NCI-H2081 treated with DMSO at 0.1 percent for 48 hours (cell line): ENCODE measurements around the gene TRMT2B.
A peak's percentile ranks its signal among the peaks of the same experiment; 100 is the strongest.
"Not testable (repeated sequence)": the region's sequence is repeated elsewhere in the genome, so short reads cannot be mapped to it uniquely, and the experiment has no call there.

Experiments
- DNase-seq: peaks from one replicate; lab custom pipeline; 2025; lab: John Stamatoyannopoulos, UW

TRMT2B gene

DNA sequence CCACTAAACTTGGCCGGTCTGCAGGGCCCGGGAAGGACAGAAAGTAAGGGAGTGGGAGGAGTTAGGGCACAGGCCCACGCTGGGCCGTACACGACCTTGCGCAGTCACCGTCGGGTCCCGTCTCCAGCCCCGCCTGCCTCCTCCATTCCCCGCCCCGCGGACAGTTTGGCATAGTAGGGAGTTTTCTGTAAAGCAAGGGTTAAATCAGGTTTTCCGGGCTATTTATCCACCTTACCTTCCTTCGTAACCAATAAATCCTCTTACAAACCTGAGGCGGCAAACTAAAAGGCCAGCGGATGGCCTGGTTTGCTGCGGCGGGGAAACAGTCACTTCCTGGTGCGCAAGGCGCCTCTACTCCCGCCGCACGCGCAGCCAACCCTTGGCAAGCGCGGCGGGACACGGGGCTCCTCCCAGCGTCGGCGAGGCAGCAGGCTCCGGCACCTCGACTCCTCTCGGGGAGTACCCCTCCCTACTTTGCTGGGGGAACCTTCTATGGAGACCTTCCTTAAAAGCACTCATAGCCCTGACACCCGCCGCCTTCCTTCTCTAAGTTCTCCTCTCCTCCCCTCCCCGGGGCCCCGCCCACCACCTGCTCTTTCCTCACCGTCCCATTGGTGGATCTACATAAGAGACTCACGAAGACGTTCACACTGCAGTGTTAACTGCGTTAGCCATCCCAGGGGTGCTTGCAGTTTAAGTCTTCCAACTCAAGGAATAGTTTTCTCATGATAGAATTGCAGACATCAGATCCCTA is at the start of gene TRMT2B:
Gene TRMT2B (minus strand): TSS at position 563 of the 754 bp plus-strand sequence. CDS start 9,822 bp downstream, outside the sequence.
- DNase-seq: no peak

DNA sequence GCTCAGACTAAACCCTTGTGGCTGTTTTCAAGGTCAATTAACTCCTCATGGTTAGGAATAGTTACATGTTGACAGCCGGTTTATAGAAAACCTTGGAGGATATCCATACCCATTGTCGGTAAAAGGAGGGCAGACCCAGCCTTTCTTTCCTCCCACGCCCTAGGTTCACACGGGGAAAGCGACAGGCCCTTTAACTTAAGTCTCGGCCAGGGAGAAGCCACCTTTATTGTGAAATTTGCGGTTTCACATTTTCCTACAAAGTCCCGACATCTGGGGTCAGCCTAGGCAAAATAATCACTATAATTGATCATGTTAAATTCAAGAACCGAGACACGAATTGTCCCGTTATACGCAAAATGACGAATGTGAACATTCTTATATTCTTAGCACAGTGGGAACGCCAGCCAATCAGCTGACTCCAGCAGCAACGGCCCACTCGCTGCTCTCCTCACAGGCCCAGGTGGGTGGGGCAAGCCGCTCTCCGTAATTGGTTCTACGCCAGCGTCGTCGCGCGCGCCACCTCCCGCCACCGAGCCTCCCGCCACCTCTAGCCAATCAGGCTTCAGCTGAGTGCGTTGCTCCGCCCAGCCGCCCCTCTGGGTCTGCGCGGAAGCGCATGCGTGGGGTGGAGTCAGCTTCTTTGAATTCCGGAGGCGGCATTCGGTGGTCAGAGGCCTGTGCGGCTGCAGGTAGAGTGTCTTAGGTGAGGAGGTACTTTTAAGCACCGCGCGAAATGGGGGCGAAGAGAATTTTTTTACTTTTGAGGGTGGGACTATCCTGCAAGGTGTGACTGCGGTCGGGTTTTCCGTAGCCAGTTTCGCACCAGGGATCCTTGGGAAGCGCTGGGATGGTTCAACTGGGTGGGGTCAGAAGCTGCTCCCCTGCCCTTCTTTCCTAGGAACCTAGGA is 45.9 kb upstream of the TRMT2B start, which contains the start of gene CENPI:
Gene CENPI (plus strand): TSS at position 659 of the 908 bp plus-strand sequence. CDS start 2,867 bp downstream, outside the sequence.
- peak; percentile 69 for DNase-seq

DNA sequence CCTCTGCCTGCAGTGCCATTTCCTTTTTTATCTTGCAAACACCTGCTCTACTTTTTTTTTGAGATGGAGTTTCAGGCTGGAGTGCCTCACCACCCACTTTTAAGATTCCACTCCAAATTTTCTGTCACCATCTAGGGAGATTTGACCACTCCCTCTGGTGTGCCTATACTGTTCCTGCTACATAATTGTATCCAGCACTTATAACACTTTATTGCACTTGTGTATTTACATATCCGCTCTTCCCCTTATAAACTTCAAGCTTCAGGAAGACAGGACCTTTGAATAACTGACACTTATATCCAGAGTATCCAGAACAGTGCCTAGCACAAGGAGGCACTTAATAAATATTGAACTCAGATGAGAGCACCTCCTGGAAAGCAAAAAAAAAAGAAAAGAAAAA is 39.9 kb upstream of the TRMT2B start:
- DNase-seq: no peak

- DNase-seq: no peak
Observed at GRCh38 chrX:101081231-101081630, 29.3 kb upstream of the TRMT2B start.

DNA sequence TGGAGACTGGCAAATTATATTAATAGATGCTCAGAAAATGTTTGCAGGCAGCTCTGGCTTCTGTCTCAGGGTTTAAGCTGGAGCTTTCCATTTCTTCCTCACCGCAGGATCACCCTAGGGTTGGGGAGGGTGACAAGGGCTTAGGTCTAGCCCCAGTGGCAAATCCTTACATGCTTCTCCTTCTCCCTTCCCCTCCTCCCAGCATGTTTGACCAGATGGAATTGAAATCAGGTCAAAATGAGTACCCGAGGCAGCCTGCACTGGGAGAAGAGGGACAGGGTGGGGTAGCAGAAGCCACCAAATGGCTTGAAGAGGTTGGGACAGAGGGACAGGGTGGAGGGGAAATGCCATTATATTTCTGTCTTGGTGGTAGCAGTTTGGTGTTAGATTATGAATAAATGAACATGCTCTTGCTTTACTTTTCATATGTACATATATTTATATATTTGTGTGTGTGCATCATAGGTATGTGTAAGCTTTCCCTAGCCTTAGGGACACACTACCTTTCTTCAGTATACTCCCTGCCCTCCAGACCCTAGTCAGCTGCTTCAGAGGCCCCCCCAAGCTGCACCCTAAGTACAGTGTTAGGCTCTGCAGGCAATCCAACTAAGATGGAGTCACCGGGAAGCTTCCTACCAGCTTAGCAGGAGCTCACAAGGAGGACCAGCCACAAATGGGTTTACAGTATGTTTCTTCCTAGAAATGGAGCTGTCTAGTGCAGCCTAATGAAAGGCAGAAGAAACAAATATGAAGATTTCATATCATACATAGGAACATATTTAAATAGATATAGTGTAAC is 28.6 kb upstream of the TRMT2B start:
- no peak for DNase-seq

- DNase-seq: no peak
Observed at GRCh38 chrX:101079736-101080270, 27.9 kb upstream of the TRMT2B start.

GRCh38 chrX:101078716-101079598 is 27.0 kb upstream of the TRMT2B start, which contains the start of gene TMEM35A:
Gene TMEM35A, plus strand, starts transcription at chrX:101078879. Its CDS starts 124 bp downstream, at chrX:101079003.
- DNase-seq: no peak

- DNase-seq: no peak
Observed at GRCh38 chrX:101071582-101071981, 19.7 kb upstream of the TRMT2B start.

DNA sequence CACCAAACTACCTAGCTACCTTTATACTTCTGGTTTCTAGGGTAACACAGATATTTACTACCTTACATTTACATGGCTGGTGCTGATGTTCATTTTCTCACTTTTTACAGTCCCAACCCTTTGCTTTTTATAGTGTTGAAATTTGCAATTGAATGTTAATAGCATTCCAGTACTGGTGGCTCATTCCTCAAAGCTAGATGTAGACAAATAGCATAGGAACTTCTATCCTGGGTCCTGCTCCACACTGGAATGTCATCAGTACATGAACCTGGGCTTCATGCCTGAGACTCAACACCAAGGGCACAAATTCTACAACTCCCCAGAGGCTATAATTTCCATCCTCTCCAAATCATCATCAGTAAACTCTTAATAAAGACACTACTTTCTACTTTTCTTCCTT is 10.3 kb upstream of the TRMT2B start:
- DNase-seq: no peak

DNA sequence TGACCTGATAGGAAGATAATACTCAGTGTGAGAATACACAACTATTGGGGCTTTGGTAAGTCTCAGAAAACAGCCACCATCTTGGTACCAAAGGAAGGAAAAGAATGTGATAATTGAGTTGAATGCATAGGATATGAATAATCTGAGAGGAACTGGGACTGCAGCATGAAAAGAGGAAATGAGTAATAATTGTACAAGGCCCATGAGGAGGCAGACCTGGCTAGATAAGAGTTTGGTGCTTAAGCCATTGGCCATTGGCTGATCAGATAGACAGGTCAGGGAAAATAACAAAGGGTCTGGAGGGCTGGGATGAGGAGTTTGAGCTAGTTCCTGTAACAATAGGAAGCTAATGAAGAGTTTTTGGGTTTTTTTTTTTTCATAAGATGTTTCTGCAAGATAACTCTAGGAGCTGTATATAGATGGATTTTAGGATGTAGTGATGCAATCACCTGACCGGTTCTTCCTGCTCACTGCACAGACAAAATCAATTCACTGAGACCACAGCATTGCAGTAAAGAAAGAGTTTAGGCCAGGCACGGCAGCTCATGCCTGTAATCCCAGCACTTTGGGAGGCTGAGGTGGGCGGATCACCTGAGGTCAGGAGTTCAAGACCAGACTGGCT is 5.3 kb upstream of the TRMT2B start:
- no peak for DNase-seq

- not testable (repeated sequence) for DNase-seq
Observed at GRCh38 chrX:101056551-101056950, 4.6 kb upstream of the TRMT2B start.

GRCh38 chrX:101051153-101051548 is 760 bp downstream of the TRMT2B start:
- DNase-seq: no peak

DNA sequence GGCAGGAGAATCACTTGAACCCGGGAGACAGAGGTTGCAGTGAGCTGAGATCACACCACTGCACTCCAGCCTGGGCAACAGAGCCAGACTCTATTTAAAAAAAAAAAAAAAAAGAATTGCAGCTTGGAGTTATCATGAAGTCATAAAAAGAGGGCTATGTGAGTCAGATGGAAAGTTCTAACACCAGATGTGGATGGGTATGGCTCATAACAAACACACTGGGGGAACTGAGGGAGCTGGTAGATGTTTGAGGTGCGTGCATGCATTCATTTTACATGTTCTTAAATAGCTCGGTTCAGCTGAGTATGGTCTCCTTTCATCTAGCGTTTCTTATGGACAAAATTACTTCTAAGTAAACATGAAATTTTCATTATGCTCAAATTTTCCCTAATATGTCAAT is 11.7 kb downstream of the TRMT2B start:
- no peak for DNase-seq

DNA sequence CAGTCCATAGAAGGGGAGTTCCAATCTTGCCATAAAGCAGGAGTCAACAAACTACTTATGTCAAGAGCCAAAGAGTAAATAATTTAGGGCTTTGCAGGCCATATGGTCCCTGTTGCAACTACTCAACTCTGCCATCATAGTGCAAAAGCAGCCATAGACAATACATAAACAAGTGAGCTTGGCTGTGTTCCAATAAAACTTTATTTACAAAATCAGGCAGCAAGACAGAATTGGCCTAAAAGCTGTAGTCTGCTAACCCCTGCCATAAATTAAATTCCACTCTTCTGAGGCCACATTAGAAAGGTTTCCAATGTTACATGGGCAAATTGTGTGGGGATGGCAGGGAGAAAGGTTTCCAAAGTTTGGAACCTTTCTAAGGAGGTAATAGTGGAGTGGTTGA is 14.7 kb downstream of the TRMT2B start:
- no peak for DNase-seq

DNA sequence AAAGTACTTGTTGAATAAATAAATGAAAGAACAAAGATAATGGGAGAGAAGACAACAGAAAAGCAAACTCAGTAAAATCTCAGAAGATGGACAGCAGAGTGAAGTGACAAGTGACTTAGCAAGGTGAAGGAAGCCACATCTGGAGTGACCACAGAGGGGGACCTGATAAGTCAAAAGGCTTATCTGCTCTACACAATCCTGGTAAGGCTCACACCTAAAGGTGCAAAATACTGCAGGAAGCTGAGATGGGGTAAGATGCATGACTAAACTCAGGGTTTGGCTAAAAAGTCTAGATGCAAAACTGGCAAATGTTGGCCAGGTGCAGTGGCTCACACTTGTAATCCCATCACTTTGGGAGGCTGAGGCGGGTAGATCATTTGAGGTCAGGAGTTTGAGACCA is 22.2 kb downstream of the TRMT2B start:
- no peak for DNase-seq

GRCh38 chrX:101028562-101028961 is 23.3 kb downstream of the TRMT2B start:
- no peak for DNase-seq

DNA sequence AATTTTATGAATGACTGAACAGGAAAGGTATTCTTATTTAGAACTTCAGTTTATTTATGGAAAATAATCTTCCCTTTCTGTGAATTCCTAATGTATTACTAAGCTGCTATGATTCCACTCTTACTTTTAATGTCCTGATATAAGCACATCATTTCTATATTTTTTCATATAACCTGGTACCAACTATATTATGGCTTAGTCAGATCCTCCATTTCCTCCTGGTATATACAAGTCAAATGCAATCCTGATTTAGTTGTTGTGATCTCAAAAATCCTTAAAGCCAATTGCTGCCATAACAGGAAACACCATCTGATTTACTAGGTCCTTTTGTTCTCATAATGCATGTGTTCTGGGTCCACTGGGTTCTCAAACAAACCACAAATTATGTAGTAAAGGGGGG is 26.8 kb downstream of the TRMT2B start:
- no peak for DNase-seq

- DNase-seq: no peak
Observed at GRCh38 chrX:101022020-101022419, 29.9 kb downstream of the TRMT2B start.

GRCh38 chrX:101012031-101012430 is 39.9 kb downstream of the TRMT2B start:
- DNase-seq: not testable (repeated sequence)

GRCh38 chrX:101009090-101009489 is 42.8 kb downstream of the TRMT2B start:
- no peak for DNase-seq
